Upper lobe of left lung (tissue), 6 donors: Measurements from ENCODE around the gene TP53BP1. TPM values are rescaled to one million over a fixed set of nuclear protein-coding genes. Genes with fewer than 3 reads are reported as not detected.
"Not testable (repeated sequence)": the region's sequence is repeated elsewhere in the genome, so short reads cannot be mapped to it uniquely, and the experiment has no call there.

ENCODE experiments used
- ATAC-seq, 2 donors: fragments of 200-7000 bp; cut with Tn5 transposase; one replicate each; pipeline ENCODE4 v1.9.1; 2022; ENCODE audit warnings: mild to moderate bottlenecking in 2 of 2, moderate library complexity in 2 of 2; ENCODE audit not compliant: low FRiP score in 2 of 2
- DNase-seq, 2 donors: peaks; one replicate each; pipeline ENCODE4 v3.0.0-alpha.2; 2019 to 2020
- H3K27ac ChIP-seq, 4 donors: fragments of 200-600 bp; sonication (generic); one replicate each; pipeline ENCODE4 v1.5.1; 2016 to 2019
- H3K27me3 ChIP-seq, 4 donors: fragments of 200-600 bp; sonication (generic); one replicate each; pipeline ENCODE4 v1.5.1; 2017 to 2019
- H3K36me3 ChIP-seq, 4 donors: fragments of 200-600 bp; sonication (generic); one replicate each; pipeline ENCODE4 v1.5.1; 2016 to 2019
- H3K4me1 ChIP-seq, 4 donors: fragments of 200-600 bp; sonication (generic); one replicate each; pipeline ENCODE4 v1.5.1; 2018 to 2019
- H3K4me3 ChIP-seq, 4 donors: fragments of 200-600 bp; sonication (generic); one replicate each; pipeline ENCODE4 v1.5.1; 2017 to 2019; ENCODE audit warnings: mild to moderate bottlenecking in 2 of 4, moderate library complexity in 1 of 4
- H3K9me3 ChIP-seq, 4 donors: fragments of 200-600 bp; sonication (generic); one replicate each; pipeline ENCODE4 v1.5.1; 2018 to 2019
- CTCF ChIP-seq, 6 experiments: fragments of 450-650 bp in 4 of 6; fragments of 200-600 bp in 2 of 6; sonication (generic) in 2 of 6; IDR thresholded peaks; one replicate each; pipeline ENCODE4 v1.5.1; 2016 to 2019; ENCODE audit warnings: antibody characterized with exemption in 6 of 6
- EP300 ChIP-seq, 4 donors: sonication (generic); formaldehyde crosslinking; IDR thresholded peaks; one replicate each; pipeline ENCODE4 v1.5.1; 2017; ENCODE audit warnings: antibody characterized with exemption in 4 of 4, control low read depth in 2 of 4
- POLR2A ChIP-seq, 4 donors: fragments of 450-650 bp; IDR thresholded peaks; one replicate each; pipeline ENCODE4 v1.5.1; 2016 to 2017; ENCODE audit warnings: antibody characterized with exemption in 4 of 4, mild to moderate bottlenecking in 2 of 4
- POLR2AphosphoS5 ChIP-seq, 2 donors: sonication (generic); formaldehyde crosslinking; IDR thresholded peaks; one replicate each; pipeline ENCODE4 v1.5.1; 2017; ENCODE audit warnings: antibody characterized with exemption in 2 of 2
- WGBS, 2 donors: methylation state at CpG; one replicate each; pipeline ENCODE4 v1.1.5; 2017 to 2018; 5-methylcytosine and 5-hydroxymethylcytosine counted together
- total RNA-seq, 6 donors: library from RNA; depleted of rRNA in 4 of 6; stranded (reverse); fragments of >200 nt in 4 of 6; gene quantifications; one replicate each; pipeline versions ENCODE4 v1.1.0 to v1.2.1, GENCODE V29; 2016 to 2021
- donor health status: DM: no; HTN: no; CAD: no; lungs with moderate emphysema.
- donor health status: DM: no; HTN: yes; CAD: no; lungs with severe emphysema.

TP53BP1 gene
- total RNA-seq, 6 donors from 2014 or later: 19.3 to 122 (median 28.7) TPM

GRCh38 chr15:43404130-43404529 is 88.8 kb downstream of the TP53BP1 start:
- peaks cover 52 to 99% (median 83%) of the 10 kb centered on the region in 4 donors for H3K36me3 ChIP-seq
- DNase-seq: no peak
- no peak for TF ChIP-seq POLR2AphosphoS5 (IDR thresholded peaks at IDR 0.05)
- TF ChIP-seq POLR2A (IDR thresholded peaks at IDR 0.05): no peak
- TF ChIP-seq CTCF (IDR thresholded peaks at IDR 0.05): no peak
- TF ChIP-seq EP300 (IDR thresholded peaks at IDR 0.05): no peak
- ATAC-seq: no peak
- H3K9me3 ChIP-seq: no peaks in the 10 kb centered on the region
- 85 to 87% methylated on average over 5 of the region's 5 CpGs for WGBS, 2 donors
- H3K4me3 ChIP-seq: no peak overlapping the region
- no peaks in the 10 kb centered on the region for H3K27me3 ChIP-seq
- H3K27ac ChIP-seq: no peak overlapping the region
- H3K4me1 ChIP-seq: no peaks in the 10 kb centered on the region

GRCh38 chr15:43403616-43404015 is 89.3 kb downstream of the TP53BP1 start:
- no peak overlapping the region for H3K27ac ChIP-seq
- no peaks in the 10 kb centered on the region for H3K4me1 ChIP-seq
- ATAC-seq (no peak), DNase-seq (no peak)
- no peak overlapping the region for H3K4me3 ChIP-seq
- H3K27me3 ChIP-seq: no peaks in the 10 kb centered on the region
- no peaks in the 10 kb centered on the region for H3K9me3 ChIP-seq
- TF ChIP-seq EP300 (IDR thresholded peaks at IDR 0.05): no peak
- TF ChIP-seq CTCF (IDR thresholded peaks at IDR 0.05): no peak
- TF ChIP-seq POLR2A (IDR thresholded peaks at IDR 0.05): no peak
- TF ChIP-seq POLR2AphosphoS5 (IDR thresholded peaks at IDR 0.05): no peak
- H3K36me3 ChIP-seq: peaks cover 50 to 99% (median 82%) of the 10 kb centered on the region in 4 donors
- 86 to 87% methylated on average over 8 of the region's 8 CpGs for WGBS, 2 donors

- DNase-seq (no peak), ATAC-seq (no peak)
- Histone ChIP-seq H3K27me3 (no peaks in the 10 kb centered on the region), H3K4me1 (no peaks in the 10 kb centered on the region), H3K27ac (no peak overlapping the region), H3K36me3 (peaks cover 39 to 99% (median 78%) of the 10 kb centered on the region in 4 donors), H3K9me3 (no peaks in the 10 kb centered on the region), H3K4me3 (no peak overlapping the region)
- TF ChIP-seq EP300 (IDR thresholded peaks at IDR 0.05) (no peak), POLR2AphosphoS5 (IDR thresholded peaks at IDR 0.05) (no peak), POLR2A (IDR thresholded peaks at IDR 0.05) (no peak), CTCF (IDR thresholded peaks at IDR 0.05) (no peak)
- WGBS, 2 donors: 89 to 90% methylated on average over 3 of the region's 3 CpGs
Measured at GRCh38 chr15:43402255-43402654, 90.7 kb downstream of the TP53BP1 start.

GRCh38 chr15:43393592-43393991 is 99.4 kb downstream of the TP53BP1 start:
- DNase-seq, H3K4me3 ChIP-seq, H3K4me1 ChIP-seq, H3K9me3 ChIP-seq, H3K27me3 ChIP-seq, H3K27ac ChIP-seq, ATAC-seq: not testable (repeated sequence)
- WGBS, 2 donors: 98 to 99% methylated on average over 6 of the region's 6 CpGs
- peaks cover 4 to 57% (median 39%) of the 10 kb centered on the region in 4 donors for H3K36me3 ChIP-seq

- WGBS, 2 donors: 96 to 98% methylated on average over 8 of the region's 8 CpGs
- no peaks in the 10 kb centered on the region for H3K9me3 ChIP-seq
- no peak for TF ChIP-seq CTCF (IDR thresholded peaks at IDR 0.05)
- TF ChIP-seq EP300 (IDR thresholded peaks at IDR 0.05): no peak
- TF ChIP-seq POLR2A (IDR thresholded peaks at IDR 0.05): no peak
- TF ChIP-seq POLR2AphosphoS5 (IDR thresholded peaks at IDR 0.05): no peak
- ATAC-seq (no peak), DNase-seq (no peak)
- no peak overlapping the region for H3K4me3 ChIP-seq
- peaks cover 3 to 54% (median 27%) of the 10 kb centered on the region in 4 donors for H3K36me3 ChIP-seq
- no peaks in the 10 kb centered on the region for H3K27me3 ChIP-seq
- no peak overlapping the region for H3K27ac ChIP-seq
- no peaks in the 10 kb centered on the region for H3K4me1 ChIP-seq
Measured at GRCh38 chr15:43390723-43391122, 102.2 kb downstream of the TP53BP1 start.
